ENCODE results near the gene HSPA12A.

GRCh38 chr10:116716381-116716780 lies 26.0 kb downstream of the HSPA12A start:
- TF ChIP-seq GATA2 (IDR thresholded peaks at IDR 0.05; ENCODE audit: low read depth, low read length) (no peak), GATA3 (IDR thresholded peaks at IDR 0.05; ENCODE audit: low read depth, low read length) (no peak)

All from SH-SY5Y (cell line).